Measurements from ENCODE around the gene MRPL36.

MRPL36 gene

DNA sequence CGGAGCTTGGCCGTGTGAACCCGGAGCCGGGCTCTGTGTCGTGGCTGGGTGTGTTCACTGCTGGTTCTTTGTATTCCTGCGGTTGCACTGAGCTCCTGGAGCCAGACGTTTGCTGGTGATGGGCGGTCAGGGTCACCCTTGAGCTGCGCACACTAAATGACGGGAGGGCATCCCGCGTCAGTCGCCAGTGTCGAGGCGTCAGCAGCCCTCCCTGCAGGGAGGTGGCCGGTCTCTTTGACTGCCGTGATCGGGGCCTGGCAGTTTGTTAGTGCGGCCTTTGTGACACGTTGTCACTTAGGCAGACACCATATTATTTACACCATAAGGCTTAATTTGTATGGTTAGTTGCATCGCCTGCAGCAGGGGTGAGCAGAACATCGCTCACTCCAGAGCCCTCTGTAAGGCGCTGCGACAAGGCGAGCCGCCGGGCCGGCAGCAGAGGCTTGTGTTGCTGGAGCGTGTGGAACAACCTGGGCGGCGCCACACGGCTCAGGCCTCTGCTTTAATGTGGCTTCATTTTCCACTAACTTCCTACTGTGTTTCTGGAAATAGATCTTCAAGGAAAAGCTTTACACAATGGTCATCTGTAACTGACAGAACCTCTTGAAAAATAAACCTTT, 9.9 kb upstream of the MRPL36 start:
- peaks cover 95% of the 10 kb centered on the region for H3K36me3 ChIP-seq (ENCODE audit: insufficient read depth, low read length)
- 89% methylated on average over 32 of the region's 32 CpGs for WGBS
- H3K27me3 ChIP-seq (ENCODE audit: insufficient read depth, low read length), result no peaks in the 10 kb centered on the region
- no peak overlapping the region for H3K9ac ChIP-seq (ENCODE audit: low read depth, low read length)
- no peak overlapping the region for H3K4me3 ChIP-seq (ENCODE audit: low read length)
- H3K4me1 ChIP-seq (ENCODE audit: insufficient read depth, low read length), result no peaks in the 10 kb centered on the region
- no peak overlapping the region for H3K27ac ChIP-seq (ENCODE audit: low read depth, low read length)
- no peaks in the 10 kb centered on the region for H3K9me3 ChIP-seq (ENCODE audit: insufficient read depth, low read depth, low read length)

DNA sequence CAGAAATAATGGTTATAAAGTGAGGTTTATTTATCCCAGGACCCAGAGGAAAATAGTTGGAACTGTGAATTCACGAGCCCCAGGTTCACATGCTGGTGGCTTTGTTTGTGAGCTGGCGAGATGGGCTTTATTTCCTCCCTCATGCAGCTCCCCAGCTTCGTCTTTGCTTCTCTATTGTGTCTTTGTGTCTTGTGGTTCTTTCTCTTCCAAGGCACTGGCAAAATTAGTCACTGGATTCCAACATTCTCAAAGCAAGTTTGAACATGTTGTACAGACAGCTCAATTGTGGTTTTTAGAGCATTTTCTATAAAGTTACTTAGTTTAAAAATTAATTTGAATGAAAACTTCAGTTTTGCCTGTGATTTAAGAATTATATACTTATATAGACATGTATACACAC, 8.8 kb upstream of the MRPL36 start:
- peaks cover 95% of the 10 kb centered on the region for H3K36me3 ChIP-seq (ENCODE audit: insufficient read depth, low read length)
- no peak overlapping the region for H3K4me3 ChIP-seq (ENCODE audit: low read length)

DNA sequence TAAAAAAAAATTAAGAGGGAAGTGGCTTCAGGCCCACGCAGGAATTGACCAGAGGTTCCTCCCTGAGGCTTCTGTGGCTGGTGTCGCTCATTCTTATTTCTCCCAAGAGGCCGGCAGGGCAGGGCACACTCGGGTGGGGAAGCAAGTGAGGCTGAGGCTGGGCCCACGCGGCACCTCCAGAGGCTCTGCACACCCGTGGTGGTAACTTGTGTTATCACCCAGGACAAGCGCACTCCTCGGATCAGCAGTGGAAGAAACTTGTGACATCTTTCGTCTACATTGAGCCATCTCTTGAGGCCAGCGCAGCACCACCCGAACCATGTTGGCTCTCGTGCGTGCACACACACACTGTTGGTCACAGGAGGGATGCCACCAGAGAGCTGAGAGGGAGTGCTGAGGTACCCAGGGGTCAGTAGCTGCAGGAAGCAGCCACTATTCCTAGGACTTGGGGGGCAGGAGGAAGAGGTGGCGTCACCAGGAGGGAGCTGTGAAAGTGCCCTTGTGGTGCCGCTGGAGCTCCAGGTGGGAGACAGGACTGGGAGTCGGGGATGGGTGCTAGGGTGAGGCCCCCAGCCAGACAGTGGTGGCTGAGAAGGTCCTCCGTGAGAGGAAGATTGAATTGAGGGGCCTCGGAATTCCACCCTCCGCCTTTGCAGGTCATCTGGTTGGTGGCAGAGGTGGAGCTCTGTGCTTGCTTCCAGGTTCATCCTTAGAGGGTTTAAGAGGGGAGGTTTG, 8.0 kb upstream of the MRPL36 start:
- Histone ChIP-seq H3K4me1 (ENCODE audit: insufficient read depth, low read length) (no peaks in the 10 kb centered on the region), H3K9ac (ENCODE audit: low read depth, low read length) (no peak overlapping the region), H3K9me3 (ENCODE audit: insufficient read depth, low read depth, low read length) (no peaks in the 10 kb centered on the region), H3K36me3 (ENCODE audit: insufficient read depth, low read length) (peaks cover 97% of the 10 kb centered on the region), H3K4me3 (ENCODE audit: low read length) (no peak overlapping the region), H3K27me3 (ENCODE audit: insufficient read depth, low read length) (no peaks in the 10 kb centered on the region), H3K27ac (ENCODE audit: low read depth, low read length) (no peak overlapping the region)
- WGBS, result 96% methylated on average over 20 of the region's 20 CpGs

More for the DNA sequence above, 8.8 kb upstream of the MRPL36 start:
- H3K9ac ChIP-seq (ENCODE audit: low read depth, low read length), result no peak overlapping the region
- no peaks in the 10 kb centered on the region for H3K9me3 ChIP-seq (ENCODE audit: insufficient read depth, low read depth, low read length)
- H3K4me1 ChIP-seq (ENCODE audit: insufficient read depth, low read length), result no peaks in the 10 kb centered on the region
- no peaks in the 10 kb centered on the region for H3K27me3 ChIP-seq (ENCODE audit: insufficient read depth, low read length)
- H3K27ac ChIP-seq (ENCODE audit: low read depth, low read length), result no peak overlapping the region
- 60% methylated on average over 3 of the region's 3 CpGs for WGBS

DNA sequence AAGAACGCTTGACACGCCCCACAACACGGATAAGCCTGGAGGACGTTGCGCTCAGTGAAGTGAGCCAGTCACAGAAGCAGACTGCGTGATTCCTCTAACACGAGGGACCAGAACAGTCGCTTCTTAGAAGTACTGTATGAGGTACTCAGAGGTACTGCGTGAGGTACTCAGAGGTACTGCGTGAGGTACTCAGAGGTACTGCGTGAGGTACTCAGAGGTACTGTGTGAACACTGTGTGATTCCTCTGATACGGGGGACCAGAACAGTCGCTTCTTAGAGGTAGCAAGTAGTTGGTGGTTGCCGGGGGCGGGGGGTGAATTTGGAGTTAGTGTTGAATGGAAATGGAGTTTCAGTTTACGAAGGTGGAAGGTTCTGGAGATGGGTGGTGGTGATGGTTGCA, 7.3 kb upstream of the MRPL36 start:
- no peak overlapping the region for H3K4me3 ChIP-seq (ENCODE audit: low read length)
- H3K27me3 ChIP-seq (ENCODE audit: insufficient read depth, low read length), result no peaks in the 10 kb centered on the region
- 82% methylated on average over 16 of the region's 16 CpGs for WGBS
- no peaks in the 10 kb centered on the region for H3K9me3 ChIP-seq (ENCODE audit: insufficient read depth, low read depth, low read length)
- H3K4me1 ChIP-seq (ENCODE audit: insufficient read depth, low read length), result peaks cover 6% of the 10 kb centered on the region
- no peak overlapping the region for H3K27ac ChIP-seq (ENCODE audit: low read depth, low read length)
- H3K36me3 ChIP-seq (ENCODE audit: insufficient read depth, low read length), result peaks cover 97% of the 10 kb centered on the region
- H3K9ac ChIP-seq (ENCODE audit: low read depth, low read length), result no peak overlapping the region

DNA sequence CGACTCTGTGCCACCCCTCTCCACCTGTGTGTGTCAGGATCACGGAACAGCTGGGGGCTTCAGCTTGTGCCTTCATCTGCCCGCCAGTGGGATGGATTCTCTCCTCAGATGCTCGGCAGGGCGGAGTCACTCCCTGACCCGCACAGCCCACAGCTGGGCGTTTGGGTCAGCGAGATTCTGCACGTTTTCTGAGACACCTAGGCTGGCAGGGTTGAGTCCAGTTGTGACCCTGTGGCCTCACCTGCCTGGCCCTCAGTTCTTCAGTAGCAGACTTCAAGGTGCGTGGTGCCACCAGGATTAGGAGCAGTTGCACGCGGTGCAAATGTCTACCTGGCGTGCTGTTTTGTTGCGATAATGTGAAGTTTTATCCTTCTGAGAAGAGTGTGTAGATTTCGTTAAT, 6.6 kb upstream of the MRPL36 start:
- Histone ChIP-seq H3K9ac (ENCODE audit: low read depth, low read length) (no peak overlapping the region), H3K27me3 (ENCODE audit: insufficient read depth, low read length) (no peaks in the 10 kb centered on the region), H3K4me1 (ENCODE audit: insufficient read depth, low read length) (peaks cover 7% of the 10 kb centered on the region), H3K36me3 (ENCODE audit: insufficient read depth, low read length) (peaks cover 89% of the 10 kb centered on the region), H3K27ac (ENCODE audit: low read depth, low read length) (no peak overlapping the region), H3K9me3 (ENCODE audit: insufficient read depth, low read depth, low read length) (no peaks in the 10 kb centered on the region), H3K4me3 (ENCODE audit: low read length) (no peak overlapping the region)
- 96% methylated on average over 15 of the region's 15 CpGs for WGBS

DNA sequence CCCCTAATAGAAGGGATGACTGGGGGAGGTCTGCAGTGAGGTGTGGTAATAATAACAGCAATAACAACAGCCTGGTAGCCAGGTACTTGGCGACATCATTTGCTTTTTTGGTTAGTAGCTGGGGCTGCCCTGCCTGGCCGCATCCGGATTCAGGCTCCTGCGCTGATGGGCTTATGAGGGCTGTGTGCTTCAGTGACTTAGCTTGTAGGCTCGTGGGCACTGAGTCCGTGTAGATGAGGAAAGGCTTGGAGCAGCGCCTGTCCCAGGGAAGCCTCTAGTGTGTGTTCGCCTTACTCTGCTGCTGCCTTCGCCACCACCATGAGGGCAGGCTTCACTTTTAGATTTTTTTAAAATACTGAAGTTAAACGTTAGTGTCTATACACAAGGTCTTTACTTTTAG, 6.1 kb upstream of the MRPL36 start:
- 97% methylated on average over 10 of the region's 10 CpGs for whole genome bisulfite sequencing
- Histone ChIP-seq H3K9ac (ENCODE audit: low read depth, low read length) (no peak overlapping the region), H3K27me3 (ENCODE audit: insufficient read depth, low read length) (no peaks in the 10 kb centered on the region), H3K4me1 (ENCODE audit: insufficient read depth, low read length) (peaks cover 7% of the 10 kb centered on the region), H3K27ac (ENCODE audit: low read depth, low read length) (no peak overlapping the region), H3K4me3 (ENCODE audit: low read length) (no peak overlapping the region), H3K9me3 (ENCODE audit: insufficient read depth, low read depth, low read length) (no peaks in the 10 kb centered on the region), H3K36me3 (ENCODE audit: insufficient read depth, low read length) (peaks cover 85% of the 10 kb centered on the region)

DNA sequence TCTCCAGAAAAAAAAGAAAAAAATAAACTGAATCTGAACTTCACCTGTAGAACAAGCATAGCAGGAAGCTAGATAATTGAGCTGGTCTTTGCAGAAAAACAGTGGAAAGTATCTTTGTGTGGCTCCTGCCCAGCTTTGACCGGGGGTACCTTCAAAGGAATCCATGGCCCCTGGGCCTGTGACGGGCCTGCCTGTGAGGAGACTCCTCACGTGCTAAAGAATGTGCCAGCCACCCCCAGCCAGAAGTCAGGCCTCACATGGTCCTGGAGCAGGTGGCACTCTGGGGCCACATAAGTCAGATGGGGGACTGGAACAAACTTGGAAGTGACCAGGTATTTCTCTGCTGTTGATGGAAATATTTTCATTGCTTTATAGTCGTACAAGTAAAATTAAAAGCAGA, 5.7 kb upstream of the MRPL36 start:
- WGBS, result 96% methylated on average over 4 of the region's 4 CpGs
- Histone ChIP-seq H3K9me3 (ENCODE audit: insufficient read depth, low read depth, low read length) (no peaks in the 10 kb centered on the region), H3K27ac (ENCODE audit: low read depth, low read length) (no peak overlapping the region), H3K36me3 (ENCODE audit: insufficient read depth, low read length) (peaks cover 81% of the 10 kb centered on the region), H3K4me1 (ENCODE audit: insufficient read depth, low read length) (peaks cover 7% of the 10 kb centered on the region), H3K9ac (ENCODE audit: low read depth, low read length) (no peak overlapping the region), H3K4me3 (ENCODE audit: low read length) (no peak overlapping the region), H3K27me3 (ENCODE audit: insufficient read depth, low read length) (no peaks in the 10 kb centered on the region)

DNA sequence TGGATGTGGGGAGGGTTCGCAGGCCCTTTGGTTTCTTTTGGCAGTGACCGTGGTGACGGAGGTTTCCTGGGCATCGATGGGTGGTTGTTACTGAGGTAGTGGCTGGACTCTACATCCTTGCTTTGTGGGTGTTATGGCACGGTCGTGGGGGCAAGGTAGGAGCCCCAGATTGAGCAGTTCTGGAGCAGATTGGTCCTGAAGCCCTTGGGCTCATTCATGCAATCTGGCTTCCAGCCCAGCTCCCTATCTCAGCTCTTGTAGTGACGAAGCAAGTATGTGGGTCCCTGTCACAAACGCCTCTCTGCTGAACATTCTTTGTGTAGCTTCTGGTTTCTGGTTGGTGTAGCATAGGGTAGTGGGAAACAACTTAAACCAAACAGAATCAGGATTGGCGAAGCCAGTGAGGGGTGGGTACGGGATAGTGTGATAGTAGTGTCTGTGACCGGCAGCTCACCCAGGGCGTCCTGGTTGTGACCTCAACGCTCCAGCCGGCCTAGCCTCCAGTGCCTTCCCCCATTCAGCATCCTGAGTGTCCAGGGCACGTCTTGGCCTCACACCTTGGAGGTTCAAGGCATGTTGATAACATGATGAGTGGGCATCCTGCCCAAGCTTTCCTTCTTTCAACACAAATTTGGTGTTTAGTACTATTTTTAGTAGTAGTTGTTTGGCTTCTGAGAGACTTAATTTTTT, 4.5 kb upstream of the MRPL36 start:
- no peaks in the 10 kb centered on the region for H3K9me3 ChIP-seq (ENCODE audit: insufficient read depth, low read depth, low read length)
- peaks cover 69% of the 10 kb centered on the region for H3K36me3 ChIP-seq (ENCODE audit: insufficient read depth, low read length)
- H3K27ac ChIP-seq (ENCODE audit: low read depth, low read length), result no peak overlapping the region
- no peak overlapping the region for H3K9ac ChIP-seq (ENCODE audit: low read depth, low read length)
- no peaks in the 10 kb centered on the region for H3K27me3 ChIP-seq (ENCODE audit: insufficient read depth, low read length)
- WGBS, result 96% methylated on average over 15 of the region's 15 CpGs
- H3K4me3 ChIP-seq (ENCODE audit: low read length), result no peak overlapping the region
- H3K4me1 ChIP-seq (ENCODE audit: insufficient read depth, low read length), result peaks cover 7% of the 10 kb centered on the region

DNA sequence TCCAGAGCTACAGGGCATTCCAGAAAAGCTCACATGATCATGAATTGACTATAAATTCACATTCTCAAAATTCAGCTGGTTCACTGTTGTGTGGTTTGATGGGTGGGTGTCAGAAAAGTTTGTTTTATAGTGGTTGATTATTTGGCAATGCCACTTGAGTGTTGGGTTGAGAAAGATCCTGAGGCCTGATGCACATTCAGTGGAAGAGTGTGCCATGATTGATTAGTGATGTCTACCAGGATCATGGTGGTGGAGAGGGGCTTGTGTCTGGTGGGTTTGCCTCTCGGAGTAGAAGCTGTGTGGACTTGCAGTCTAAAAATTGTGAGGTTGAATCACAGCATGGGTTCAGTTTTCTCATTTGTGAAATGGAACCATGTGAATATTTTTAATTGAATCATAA, 3.6 kb upstream of the MRPL36 start:
- H3K36me3 ChIP-seq (ENCODE audit: insufficient read depth, low read length), result peaks cover 63% of the 10 kb centered on the region
- 98% methylated on average over 1 of the region's 1 CpG for WGBS
- no peak overlapping the region for H3K4me3 ChIP-seq (ENCODE audit: low read length)
- peaks cover 7% of the 10 kb centered on the region for H3K4me1 ChIP-seq (ENCODE audit: insufficient read depth, low read length)
- no peaks in the 10 kb centered on the region for H3K9me3 ChIP-seq (ENCODE audit: insufficient read depth, low read depth, low read length)
- no peak overlapping the region for H3K9ac ChIP-seq (ENCODE audit: low read depth, low read length)
- H3K27ac ChIP-seq (ENCODE audit: low read depth, low read length), result no peak overlapping the region
- H3K27me3 ChIP-seq (ENCODE audit: insufficient read depth, low read length), result no peaks in the 10 kb centered on the region

DNA sequence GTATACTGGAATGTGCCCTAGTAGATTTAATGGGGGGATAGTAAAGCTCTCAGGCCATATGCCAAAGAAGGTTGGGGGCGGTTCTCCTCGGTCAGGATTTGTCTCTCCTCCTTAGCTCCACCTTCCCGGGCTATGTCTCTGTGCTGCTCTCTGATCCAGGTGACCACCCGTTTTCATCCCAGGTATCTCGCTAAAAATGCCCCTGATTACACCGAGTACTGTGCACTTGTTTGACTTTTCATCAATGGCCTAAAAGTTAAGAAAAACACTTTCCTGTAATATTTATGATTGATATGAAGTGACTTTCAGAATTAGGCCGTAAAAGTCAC, 2.3 kb upstream of the MRPL36 start:
- H3K9me3 ChIP-seq (ENCODE audit: insufficient read depth, low read depth, low read length), result no peaks in the 10 kb centered on the region
- H3K27me3 ChIP-seq (ENCODE audit: insufficient read depth, low read length), result no peaks in the 10 kb centered on the region
- H3K4me1 ChIP-seq (ENCODE audit: insufficient read depth, low read length), result peaks cover 7% of the 10 kb centered on the region
- 12% methylated on average over 7 of the region's 7 CpGs for WGBS
- H3K4me3 ChIP-seq (ENCODE audit: low read length), result peak overlapping the region; percentile 92
- peak overlapping the region; percentile 79; the same call in 1 of the 2 replicates for H3K27ac ChIP-seq (ENCODE audit: low read depth, low read length)
- H3K9ac ChIP-seq (ENCODE audit: low read depth, low read length), result peak overlapping the region; percentile 98
- peaks cover 63% of the 10 kb centered on the region for H3K36me3 ChIP-seq (ENCODE audit: insufficient read depth, low read length)

DNA sequence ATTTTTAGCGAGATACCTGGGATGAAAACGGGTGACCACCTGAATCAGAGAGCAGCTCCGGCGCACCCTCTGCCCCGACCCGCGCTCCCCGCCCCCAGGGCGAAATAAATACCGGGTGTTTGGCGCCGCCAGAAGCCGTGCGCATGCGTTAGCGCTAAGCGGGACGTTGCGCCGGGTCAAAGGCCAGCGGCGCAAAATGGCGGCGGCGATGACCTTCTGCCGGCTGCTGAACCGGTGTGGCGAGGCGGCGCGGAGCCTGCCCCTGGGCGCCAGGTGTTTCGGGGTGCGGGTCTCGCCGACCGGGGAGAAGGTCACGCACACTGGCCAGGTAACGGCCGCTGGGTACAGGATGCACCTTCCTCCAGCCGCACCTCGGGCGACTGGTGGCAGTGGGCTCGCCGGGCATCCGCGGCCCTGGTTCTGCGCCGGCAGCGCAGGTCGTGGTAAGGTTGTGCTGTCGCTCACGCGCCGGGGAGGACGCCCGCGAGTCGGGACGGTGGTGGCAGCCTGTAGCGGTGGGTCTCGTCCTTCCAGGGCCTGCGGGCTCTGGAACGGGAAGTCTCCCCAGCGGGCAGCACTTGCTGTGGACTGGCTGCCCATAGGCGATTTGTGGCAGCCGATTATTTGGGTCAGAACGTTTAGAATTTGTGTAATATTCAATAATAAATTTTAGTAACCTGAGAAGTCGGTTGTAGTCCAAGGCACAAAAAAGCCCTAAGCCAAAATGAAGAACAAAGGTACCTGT, 1.8 kb upstream of the MRPL36 start, which contains the start of gene NDUFS6:
TSS of gene NDUFS6 (plus strand) at position 186 of the 745 bp plus-strand sequence. CDS start at position 197, 11 bp downstream.
- Histone ChIP-seq H3K36me3 (ENCODE audit: insufficient read depth, low read length) (peaks cover 63% of the 10 kb centered on the region), H3K4me1 (ENCODE audit: insufficient read depth, low read length) (peaks cover 7% of the 10 kb centered on the region), H3K9ac (ENCODE audit: low read depth, low read length) (peak within 1 kb of the TSS; percentile 98), H3K4me3 (ENCODE audit: low read length) (peak within 1 kb of the TSS; percentile 92), H3K9me3 (ENCODE audit: insufficient read depth, low read depth, low read length) (no peaks in the 10 kb centered on the region), H3K27me3 (ENCODE audit: insufficient read depth, low read length) (no peaks in the 10 kb centered on the region), H3K27ac (ENCODE audit: low read depth, low read length) (peak within 1 kb of the TSS; percentile 79)
- WGBS, result under 1% methylated on average over 67 of the region's 69 CpGs

Measured in HUES64 (cell line).